KMS-11 (cell line): ENCODE data around the gene SEZ6L2.
"Not testable (repeated sequence)": the region's sequence is repeated elsewhere in the genome, so short reads cannot be mapped to it uniquely, and the experiment has no call there.

ENCODE experiments used
- H2AFZ ChIP-seq: fragments of 200-600 bp; sonication (generic); 2 replicates; pipeline ENCODE4 v1.6.1; 2016; ENCODE audit warnings: antibody characterized with exemption, mixed run types, low read depth
- H3K27ac ChIP-seq: fragments of 200-600 bp; sonication (generic); 2 replicates; pipeline ENCODE4 v1.6.1; 2016; ENCODE audit warnings: mild to moderate bottlenecking, mixed run types
- H3K27me3 ChIP-seq: fragments of 200-600 bp; sonication (generic); 2 replicates; pipeline ENCODE4 v1.6.1; 2017; ENCODE audit warnings: mild to moderate bottlenecking, low read depth, mixed run types, moderate library complexity; ENCODE audit not compliant: insufficient read depth
- H3K36me3 ChIP-seq: fragments of 200-600 bp; sonication (generic); 2 replicates; pipeline ENCODE4 v1.6.1; 2017; ENCODE audit warnings: mild to moderate bottlenecking, mixed run types; ENCODE audit not compliant: insufficient read depth
- H3K4me1 ChIP-seq: fragments of 200-600 bp; sonication (generic); 2 replicates; pipeline ENCODE4 v1.6.1; 2016; ENCODE audit warnings: mild to moderate bottlenecking, low read depth, mixed run types; ENCODE audit not compliant: poor library complexity, severe bottlenecking
- H3K4me2 ChIP-seq: fragments of 200-600 bp; sonication (generic); 2 replicates; pipeline ENCODE4 v1.7.0; 2016; ENCODE audit warnings: mild to moderate bottlenecking, mixed run types
- H3K4me3 ChIP-seq: fragments of 200-600 bp; sonication (generic); IDR thresholded peaks from 2 replicates; pipeline ENCODE4 v1.6.1; 2017; ENCODE audit warnings: low read depth, low read length, mixed read lengths; ENCODE audit not compliant: insufficient read depth
- H3K79me2 ChIP-seq: fragments of 200-600 bp; sonication (generic); 2 replicates; pipeline ENCODE4 v1.6.1; 2016; ENCODE audit warnings: low read depth, mixed run types; ENCODE audit not compliant: insufficient read depth
- H3K9ac ChIP-seq: fragments of 200-600 bp; sonication (generic); 2 replicates; pipeline ENCODE4 v1.6.1; 2016; ENCODE audit warnings: mild to moderate bottlenecking, mixed run types
- H4K20me1 ChIP-seq: fragments of 200-600 bp; sonication (generic); 2 replicates; pipeline ENCODE4 v1.6.1; 2016; ENCODE audit warnings: mild to moderate bottlenecking, mixed run types; ENCODE audit not compliant: insufficient read depth
- CTCF ChIP-seq: fragments of 200-600 bp; sonication (generic); conservative IDR thresholded peaks from 2 replicates; pipeline ENCODE4 v1.6.1; 2017; ENCODE audit warnings: low read depth, mild to moderate bottlenecking, antibody characterized with exemption, low read length, moderate library complexity, mixed read lengths

Gene SEZ6L2

GRCh38 chr16:29894352-29894751 lies 5.0 kb downstream of the SEZ6L2 start:
- H3K9ac ChIP-seq, result no peak overlapping the region
- no peak for TF ChIP-seq CTCF

GRCh38 chr16:29893553-29893952 lies 5.8 kb downstream of the SEZ6L2 start:
- Histone ChIP-seq H3K27ac (no peak overlapping the region), H3K4me3 (no peak overlapping the region), H3K4me2 (no peak overlapping the region), H3K4me1 (no peaks in the 10 kb centered on the region), H3K36me3 (no peaks in the 10 kb centered on the region), H4K20me1 (no peaks in the 10 kb centered on the region), H3K79me2 (no peaks in the 10 kb centered on the region), H2AFZ (no peak overlapping the region), H3K9ac (no peak overlapping the region), H3K27me3 (peaks cover 50% of the 10 kb centered on the region)
- TF ChIP-seq CTCF, result no peak

More at GRCh38 chr16:29894352-29894751, 5.0 kb downstream of the SEZ6L2 start:
- H3K4me1 ChIP-seq, result no peaks in the 10 kb centered on the region
- H4K20me1 ChIP-seq, result no peaks in the 10 kb centered on the region
- no peak overlapping the region for H2AFZ ChIP-seq
- no peaks in the 10 kb centered on the region for H3K36me3 ChIP-seq
- no peak overlapping the region for H3K4me2 ChIP-seq
- H3K4me3 ChIP-seq, result no peak overlapping the region
- no peak overlapping the region for H3K27ac ChIP-seq
- peaks cover 53% of the 10 kb centered on the region for H3K27me3 ChIP-seq
- H3K79me2 ChIP-seq, result no peaks in the 10 kb centered on the region

DNA sequence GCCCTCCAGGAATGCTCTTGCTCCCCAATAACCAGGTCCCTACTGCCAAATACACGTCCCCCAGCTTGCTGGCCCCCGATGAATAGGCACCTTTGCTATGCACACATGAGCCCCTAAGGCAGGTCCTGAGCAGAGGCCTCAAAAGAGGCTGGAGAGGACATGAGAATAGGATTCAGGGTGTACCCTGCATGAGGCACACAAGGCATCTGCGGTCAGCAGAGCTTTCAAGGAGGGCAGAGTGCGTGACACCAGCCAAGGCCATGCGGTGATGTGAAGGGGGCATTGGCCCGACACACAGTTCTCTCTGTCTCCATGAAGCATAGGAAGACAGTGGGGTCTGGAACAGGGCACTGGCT lies 6.9 kb downstream of the SEZ6L2 start:
- Histone ChIP-seq H3K4me2 (no peak overlapping the region), H3K4me3 (no peak overlapping the region), H4K20me1 (no peaks in the 10 kb centered on the region), H3K27ac (no peak overlapping the region), H3K36me3 (no peaks in the 10 kb centered on the region), H3K79me2 (no peaks in the 10 kb centered on the region), H3K4me1 (no peaks in the 10 kb centered on the region), H3K9ac (no peak overlapping the region), H3K27me3 (peaks cover 49% of the 10 kb centered on the region), H2AFZ (no peak overlapping the region)
- TF ChIP-seq CTCF, result no peak

GRCh38 chr16:29891525-29892457 lies 7.6 kb downstream of the SEZ6L2 start:
- no peaks in the 10 kb centered on the region for H3K4me1 ChIP-seq
- H2AFZ ChIP-seq, result no peak overlapping the region
- H3K79me2 ChIP-seq, result no peaks in the 10 kb centered on the region
- H3K9ac ChIP-seq, result no peak overlapping the region
- H3K27me3 ChIP-seq, result peaks cover 44% of the 10 kb centered on the region
- no peaks in the 10 kb centered on the region for H3K36me3 ChIP-seq
- H3K27ac ChIP-seq, result no peak overlapping the region
- no peak overlapping the region for H3K4me3 ChIP-seq
- H4K20me1 ChIP-seq, result no peaks in the 10 kb centered on the region
- no peak for TF ChIP-seq CTCF
- H3K4me2 ChIP-seq, result no peak overlapping the region

DNA sequence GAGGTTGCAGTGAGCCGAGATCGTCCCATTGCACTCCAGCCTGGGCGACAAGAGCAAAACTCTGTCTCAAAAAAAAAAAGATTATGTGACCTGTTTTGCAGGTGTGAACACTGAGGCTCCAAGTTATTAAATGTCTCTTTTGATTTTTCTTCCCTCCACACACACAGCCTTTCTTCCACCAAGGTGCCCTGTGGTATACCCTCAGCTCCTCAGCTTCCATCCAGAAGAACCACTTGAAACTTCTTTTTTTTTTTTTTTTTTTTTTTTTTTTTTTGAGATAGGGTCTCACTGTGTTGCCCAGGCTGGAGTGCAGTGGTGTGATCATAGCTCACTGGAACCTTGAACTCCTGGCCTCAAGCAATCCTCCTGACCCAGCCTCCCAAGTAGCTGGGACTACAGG lies 10.0 kb downstream of the SEZ6L2 start:
- not testable (repeated sequence) for H3K4me1 ChIP-seq, H3K4me3 ChIP-seq, H3K36me3 ChIP-seq, H3K27ac ChIP-seq, H3K4me2 ChIP-seq, H3K9ac ChIP-seq, H4K20me1 ChIP-seq, H3K79me2 ChIP-seq, H2AFZ ChIP-seq
- peaks cover 43% of the 10 kb centered on the region for H3K27me3 ChIP-seq
